ENCODE results near the gene WNT5B.
"Not testable (repeated sequence)": the region's sequence is repeated elsewhere in the genome, so short reads cannot be mapped to it uniquely, and the experiment has no call there.

Gene WNT5B

GRCh38 chr12:1668833-1669543 lies 40.0 kb downstream of the WNT5B start:
- no peak overlapping the region for H3K4me3 ChIP-seq (ENCODE audit: low read length)
- DNase-seq (ENCODE audit: low read depth, low spot score): peak; percentile 38

GRCh38 chr12:1670358-1671268 lies 41.6 kb downstream of the WNT5B start:
- DNase-seq (ENCODE audit: low read depth, low spot score): no peak
- no peak overlapping the region for H3K4me3 ChIP-seq (ENCODE audit: low read length)

GRCh38 chr12:1676043-1676442 lies 47.0 kb downstream of the WNT5B start:
- no peak overlapping the region for H3K4me3 ChIP-seq (ENCODE audit: low read length)
- no peak for DNase-seq (ENCODE audit: low read depth, low spot score)

- H3K4me3 ChIP-seq (ENCODE audit: low read length): no peak overlapping the region
- no peak for DNase-seq (ENCODE audit: low read depth, low spot score)
These were observed 51.9 kb downstream of the WNT5B start for GRCh38 chr12:1680804-1681492.

GRCh38 chr12:1681493-1681807 lies 52.4 kb downstream of the WNT5B start:
- no peak overlapping the region for H3K4me3 ChIP-seq (ENCODE audit: low read length)
- DNase-seq (ENCODE audit: low read depth, low spot score): no peak

GRCh38 chr12:1688086-1688710 lies 59.2 kb downstream of the WNT5B start:
- no peak overlapping the region for H3K4me3 ChIP-seq (ENCODE audit: low read length)
- DNase-seq (ENCODE audit: low read depth, low spot score): no peak

- peak within 1 kb of the TSS; percentile 85 for H3K4me3 ChIP-seq (ENCODE audit: low read length)
- peak; percentile 95 for DNase-seq (ENCODE audit: low read depth, low spot score)
These were observed 61.6 kb downstream of the WNT5B start, which contains the start of gene ADIPOR2 for GRCh38 chr12:1690578-1691122. Gene ADIPOR2, plus strand, starts transcription at chr12:1691070. Its CDS starts 63,274 bp downstream, at chr12:1754344.

- H3K4me3 ChIP-seq (ENCODE audit: low read length): peak overlapping the region; percentile 85
- DNase-seq (ENCODE audit: low read depth, low spot score): no peak
These were observed 62.3 kb downstream of the WNT5B start for GRCh38 chr12:1691123-1692007.

GRCh38 chr12:1692226-1692625 lies 63.2 kb downstream of the WNT5B start:
- H3K4me3 ChIP-seq (ENCODE audit: low read length): peak overlapping the region; percentile 85
- DNase-seq (ENCODE audit: low read depth, low spot score): no peak

- no peak for DNase-seq (ENCODE audit: low read depth, low spot score)
- no peak overlapping the region for H3K4me3 ChIP-seq (ENCODE audit: low read length)
These were observed 64.0 kb downstream of the WNT5B start for GRCh38 chr12:1692895-1693610.

- not testable (repeated sequence) for H3K4me3 ChIP-seq (ENCODE audit: low read length); DNase-seq (ENCODE audit: low read depth, low spot score)
These were observed 66.1 kb downstream of the WNT5B start for GRCh38 chr12:1695097-1695496.

- no peak for DNase-seq (ENCODE audit: low read depth, low spot score)
- H3K4me3 ChIP-seq (ENCODE audit: low read length): no peak overlapping the region
These were observed 67.0 kb downstream of the WNT5B start for GRCh38 chr12:1695886-1696670.

GRCh38 chr12:1696800-1697199 lies 67.8 kb downstream of the WNT5B start:
- DNase-seq (ENCODE audit: low read depth, low spot score): no peak
- H3K4me3 ChIP-seq (ENCODE audit: low read length): no peak overlapping the region

Data from Jurkat, Clone E6-1 (cell line).